ENCODE data around the gene GCGR. TPM values are rescaled to one million over a fixed set of nuclear protein-coding genes. Genes with fewer than 3 reads are reported as not detected.

Gene GCGR
- total and polyA plus RNA-seq, 10 donors, result 0.06 to 0.37 (median 0.14) TPM; not detected in 6

GRCh38 chr17:81815646-81815986, 11.7 kb downstream of the GCGR start:
- Histone ChIP-seq H3K9me3 (no peaks in the 10 kb centered on the region), H3K36me3 (no peaks in the 10 kb centered on the region), H3K4me1 (no peaks in the 10 kb centered on the region), H3K27me3 (replicated peaks in 1 of 7) (peaks cover 0 to 54% (median 10%) of the 10 kb centered on the region in 7 donors), H3K27ac (no peak overlapping the region), H3K4me3 (no peak overlapping the region)
- no peak for DNase-seq
- intact Hi-C loops (cut with DNase I; ENCODE audit: low total_unique reads), result no loop called here
- WGBS, 5 donors, result 64 to 85% (median 82%) methylated on average over 2 of the region's 2 CpGs
- no peak for TF ChIP-seq POLR2A (IDR thresholded peaks at IDR 0.05)
- TF ChIP-seq, protein P1, sequence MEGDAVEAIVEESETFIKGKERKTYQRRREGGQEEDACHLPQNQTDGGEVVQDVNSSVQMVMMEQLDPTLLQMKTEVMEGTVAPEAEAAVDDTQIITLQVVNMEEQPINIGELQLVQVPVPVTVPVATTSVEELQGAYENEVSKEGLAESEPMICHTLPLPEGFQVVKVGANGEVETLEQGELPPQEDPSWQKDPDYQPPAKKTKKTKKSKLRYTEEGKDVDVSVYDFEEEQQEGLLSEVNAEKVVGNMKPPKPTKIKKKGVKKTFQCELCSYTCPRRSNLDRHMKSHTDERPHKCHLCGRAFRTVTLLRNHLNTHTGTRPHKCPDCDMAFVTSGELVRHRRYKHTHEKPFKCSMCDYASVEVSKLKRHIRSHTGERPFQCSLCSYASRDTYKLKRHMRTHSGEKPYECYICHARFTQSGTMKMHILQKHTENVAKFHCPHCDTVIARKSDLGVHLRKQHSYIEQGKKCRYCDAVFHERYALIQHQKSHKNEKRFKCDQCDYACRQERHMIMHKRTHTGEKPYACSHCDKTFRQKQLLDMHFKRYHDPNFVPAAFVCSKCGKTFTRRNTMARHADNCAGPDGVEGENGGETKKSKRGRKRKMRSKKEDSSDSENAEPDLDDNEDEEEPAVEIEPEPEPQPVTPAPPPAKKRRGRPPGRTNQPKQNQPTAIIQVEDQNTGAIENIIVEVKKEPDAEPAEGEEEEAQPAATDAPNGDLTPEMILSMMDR (IDR thresholded peaks at IDR 0.05 in 8 of 11, conservative IDR thresholded peaks at IDR 0.05 in 3 of 11), result no peak
- no peak for TF ChIP-seq POLR2AphosphoS5 (IDR thresholded peaks at IDR 0.05)

GRCh38 chr17:81817758-81818147, 13.8 kb downstream of the GCGR start:
- H3K4me1 ChIP-seq, result peaks cover 7 to 20% (median 17%) of the 10 kb centered on the region in 6 donors
- 46 to 59% (median 57%) methylated on average over 7 of the region's 7 CpGs for WGBS, 5 donors
- H3K9me3 ChIP-seq, result no peaks in the 10 kb centered on the region
- intact Hi-C loops (cut with DNase I; ENCODE audit: low total_unique reads), result no loop called here
- H3K36me3 ChIP-seq, result peaks cover 0 to 13% (median 6%) of the 10 kb centered on the region in 6 donors
- no peak for DNase-seq
- no peak overlapping the region for H3K4me3 ChIP-seq
- H3K27ac ChIP-seq, result no peak overlapping the region
- TF ChIP-seq, protein P1 (IDR thresholded peaks at IDR 0.05 in 8 of 11, conservative IDR thresholded peaks at IDR 0.05 in 3 of 11), result no peak
- TF ChIP-seq POLR2AphosphoS5 (IDR thresholded peaks at IDR 0.05) (no peak), POLR2A (IDR thresholded peaks at IDR 0.05) (no peak)
- peaks cover 0 to 32% (median 0%) of the 10 kb centered on the region in 7 donors for H3K27me3 ChIP-seq (replicated peaks in 1 of 7)

GRCh38 chr17:81819708-81820107, 15.8 kb downstream of the GCGR start:
- Histone ChIP-seq H3K9me3 (no peaks in the 10 kb centered on the region), H3K27ac (no peak overlapping the region), H3K27me3 (replicated peaks in 1 of 7) (peaks cover 0 to 17% (median 0%) of the 10 kb centered on the region in 7 donors), H3K36me3 (peaks cover 0 to 32% (median 22%) of the 10 kb centered on the region in 6 donors), H3K4me1 (peaks cover 7 to 22% (median 19%) of the 10 kb centered on the region in 6 donors), H3K4me3 (no peak overlapping the region)
- 30 to 57% (median 39%) methylated on average over 7 to 13 of the region's 13 CpGs for WGBS, 5 donors
- no peak for DNase-seq
- TF ChIP-seq, protein P1 (IDR thresholded peaks at IDR 0.05 in 8 of 11, conservative IDR thresholded peaks at IDR 0.05 in 3 of 11), result no peak
- peak in 1 of 3 donors; percentile 8 for TF ChIP-seq POLR2AphosphoS5 (IDR thresholded peaks at IDR 0.05)
- TF ChIP-seq POLR2A (IDR thresholded peaks at IDR 0.05), result no peak
- intact Hi-C loops (cut with DNase I; ENCODE audit: low total_unique reads), result no loop called here

DNA sequence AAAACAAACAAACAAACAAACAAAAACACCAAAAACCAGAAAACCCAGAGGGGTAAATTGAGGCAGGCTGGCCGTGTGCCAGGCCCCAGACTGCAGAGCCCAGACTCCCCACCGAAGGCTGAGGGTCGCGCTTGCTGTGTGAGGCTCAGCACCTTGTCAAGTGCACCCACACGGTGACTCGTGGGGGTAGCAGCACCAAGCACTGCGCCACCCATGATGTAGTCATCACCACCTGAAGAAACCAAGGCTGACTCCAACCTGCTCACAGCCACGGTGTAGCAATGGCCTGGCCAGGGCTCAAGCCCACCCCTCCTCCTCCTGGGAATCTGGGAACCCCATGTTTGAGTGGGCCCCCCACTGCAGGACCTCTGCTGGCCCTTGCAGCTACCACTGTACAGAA, 17.2 kb downstream of the GCGR start:
- Histone ChIP-seq H3K36me3 (peaks cover 0 to 37% (median 22%) of the 10 kb centered on the region in 6 donors), H3K9me3 (no peaks in the 10 kb centered on the region), H3K27ac (peak overlapping the region; percentile 42 to 80 (median 70)), H3K27me3 (replicated peaks in 1 of 7) (peaks cover 0 to 6% (median 0%) of the 10 kb centered on the region in 7 donors), H3K4me3 (peak overlapping the region in 1 of 8 donors; percentile 17), H3K4me1 (peaks cover 7 to 31% (median 23%) of the 10 kb centered on the region in 6 donors)
- no peak for DNase-seq
- intact Hi-C loops (cut with DNase I; ENCODE audit: low total_unique reads), result no loop called here
- 75 to 91% (median 83%) methylated on average over 8 of the region's 8 CpGs for WGBS, 5 donors
- TF ChIP-seq, protein P1 (IDR thresholded peaks at IDR 0.05 in 8 of 11, conservative IDR thresholded peaks at IDR 0.05 in 3 of 11), result no peak
- no peak for TF ChIP-seq POLR2A (IDR thresholded peaks at IDR 0.05)
- no peak for TF ChIP-seq POLR2AphosphoS5 (IDR thresholded peaks at IDR 0.05)
